Measurements from ENCODE around the gene SARM1.

DNA sequence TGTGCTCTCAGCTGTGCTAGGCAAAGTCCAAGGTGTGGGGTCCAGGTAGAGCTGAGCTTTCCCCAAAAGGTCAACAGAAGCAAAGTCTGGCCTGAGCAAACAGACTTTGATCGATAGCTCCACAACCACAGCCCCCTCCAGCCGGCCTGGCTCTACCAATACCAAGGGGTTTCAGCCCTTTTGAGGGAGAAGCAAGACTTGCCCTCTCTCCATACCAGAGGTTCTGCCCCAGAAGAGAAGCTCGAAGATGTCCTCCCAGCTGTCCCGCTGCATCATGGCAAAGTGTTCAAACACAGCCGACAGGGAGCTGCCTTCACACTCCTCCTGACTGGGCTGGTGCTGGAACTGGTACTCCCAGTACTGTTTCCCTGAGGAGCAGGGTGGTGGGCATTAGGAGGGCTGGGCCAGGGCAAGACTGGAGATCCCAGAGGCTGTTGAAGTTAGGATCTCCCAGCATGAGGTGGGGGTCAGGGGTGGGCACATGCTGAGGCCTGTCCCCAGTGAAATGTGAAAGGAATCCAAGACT is 3.1 kb upstream of the SARM1 start:
- TF ChIP-seq SETDB1 (CRISPR knock-in tag; IDR thresholded peaks at IDR 0.05; ENCODE audit: borderline replicate concordance) (no peak), EZH2 (conservative IDR thresholded peaks at IDR 0.05; ENCODE audit: low read depth, low read length) (no peak)
